ENCODE results near the gene MRPL52. TPM values are rescaled to one million over a fixed set of nuclear protein-coding genes. Genes with fewer than 3 reads are reported as not detected.

MRPL52 gene
- total RNA-seq, 2 donors from 2014 or later, result 64.5 to 81.0 TPM

GRCh38 chr14:22835505-22835904, 5.8 kb downstream of the MRPL52 start:
- DNase-seq, result no peak
- no peak for ATAC-seq
- intact Hi-C loops (cut with DNase I, micrococcal nuclease), result no loop called here

GRCh38 chr14:22836301-22837113, 6.8 kb downstream of the MRPL52 start, which contains the start of gene MMP14:
TSS of gene MMP14 (plus strand) at chr14:22836585. CDS start at chr14:22836818, 233 bp downstream.
- DNase-seq, result peak; percentile 78 to 79
- ATAC-seq, result peak; percentile 81
- intact Hi-C loops (cut with DNase I, micrococcal nuclease), result no loop called here

GRCh38 chr14:22837114-22837749, 7.5 kb downstream of the MRPL52 start:
- peak; percentile 39 to 67 for DNase-seq
- intact Hi-C loops (cut with DNase I, micrococcal nuclease), result no loop called here
- peak; percentile 75 for ATAC-seq

- ATAC-seq (peak; percentile 44), DNase-seq (peak in 1 of 2 donors; percentile 65)
- intact Hi-C loops (cut with DNase I, micrococcal nuclease), result no loop called here
These were observed 8.3 kb downstream of the MRPL52 start for GRCh38 chr14:22837750-22838538.

GRCh38 chr14:22838631-22839041, 8.9 kb downstream of the MRPL52 start:
- no peak for ATAC-seq

GRCh38 chr14:22839159-22839779, 9.6 kb downstream of the MRPL52 start:
- ATAC-seq, result no peak
- peak in 1 of 2 donors; percentile 19 for DNase-seq
- intact Hi-C loops (cut with DNase I, micrococcal nuclease), result no loop called here

More at GRCh38 chr14:22838631-22839041, 8.9 kb downstream of the MRPL52 start:
- intact Hi-C loops (cut with DNase I, micrococcal nuclease), result no loop called here
- DNase-seq, result peak in 1 of 2 donors; percentile 34

- no peak for ATAC-seq
- intact Hi-C loops (cut with DNase I, micrococcal nuclease), result no loop called here
- DNase-seq, result no peak
These were observed 11.6 kb downstream of the MRPL52 start for GRCh38 chr14:22841311-22841710.

GRCh38 chr14:22841769-22842168, 12.1 kb downstream of the MRPL52 start:
- DNase-seq (no peak), ATAC-seq (no peak)
- intact Hi-C loops (cut with DNase I, micrococcal nuclease), result no loop called here

GRCh38 chr14:22842211-22843122, 12.8 kb downstream of the MRPL52 start:
- ATAC-seq, result no peak
- no peak for DNase-seq
- intact Hi-C loops (cut with DNase I, micrococcal nuclease), result no loop called here

- no peak for ATAC-seq
- DNase-seq, result no peak
- intact Hi-C loops (cut with DNase I, micrococcal nuclease), result no loop called here
These were observed 13.6 kb downstream of the MRPL52 start for GRCh38 chr14:22843123-22843925.

- no peak for DNase-seq
- intact Hi-C loops (cut with DNase I, micrococcal nuclease), result no loop called here
- no peak for ATAC-seq
These were observed 14.8 kb downstream of the MRPL52 start for GRCh38 chr14:22844221-22845102.

GRCh38 chr14:22845103-22845394, 15.4 kb downstream of the MRPL52 start:
- ATAC-seq (no peak), DNase-seq (no peak)
- intact Hi-C loops (cut with DNase I, micrococcal nuclease), result no loop called here

- intact Hi-C loops (cut with DNase I, micrococcal nuclease), result no loop called here
- no peak for DNase-seq
- ATAC-seq, result no peak
These were observed 16.3 kb downstream of the MRPL52 start for GRCh38 chr14:22845821-22846625.

GRCh38 chr14:22846811-22847307, 17.2 kb downstream of the MRPL52 start:
- DNase-seq (no peak), ATAC-seq (no peak)
- intact Hi-C loops (cut with DNase I, micrococcal nuclease), result no loop called here

- no peak for DNase-seq
- ATAC-seq, result no peak
- intact Hi-C loops (cut with DNase I, micrococcal nuclease), result no loop called here
These were observed 18.1 kb downstream of the MRPL52 start for GRCh38 chr14:22847661-22848341.

Measured in left colon (tissue), 2 donors.